Brain microvascular endothelial cell (primary cell): ENCODE results near the gene CCDC157.

Source experiments
- DNase-seq: peaks from one replicate; pipeline ENCODE4 v3.0.0-alpha.2; 2020
- H3K27ac ChIP-seq: fragments of 250-450 bp; sonication (Bioruptor Pico); 2 replicates; pipeline ENCODE4 v1.5.1; 2020; ENCODE audit warnings: mild to moderate bottlenecking, moderate library complexity
- H3K27me3 ChIP-seq: fragments of 250-450 bp; sonication (Bioruptor Pico); replicated peaks from 2 replicates; pipeline ENCODE4 v1.5.1; 2020; ENCODE audit warnings: mild to moderate bottlenecking
- H3K36me3 ChIP-seq: fragments of 250-450 bp; sonication (Bioruptor Pico); replicated peaks from 2 replicates; pipeline ENCODE4 v1.5.1; 2020; ENCODE audit warnings: mild to moderate bottlenecking
- H3K4me3 ChIP-seq: 2 replicates; pipeline ENCODE4 v1.5.1; 2011; ENCODE audit warnings: low read depth, mild to moderate bottlenecking, control low read depth, low read length, moderate library complexity
- CTCF ChIP-seq: IDR thresholded peaks from 2 replicates; pipeline ENCODE4 v1.5.1; 2011; ENCODE audit warnings: low read depth, mild to moderate bottlenecking, moderate library complexity, low read length, control low read depth, inconsistent platforms; ENCODE audit errors: missing control alignments
- in situ Hi-C: cut with HindIII; loops from 2 replicates; pipeline ENCODE4 v1.10.0; 2017; ENCODE audit warnings: low sequenced_read_pairs, low pct_ligation_motif_present

CCDC157 gene

GRCh38 chr22:30354644-30355043 is 2.2 kb upstream of the CCDC157 start:
- H3K27ac ChIP-seq, result no peak overlapping the region
- H3K4me3 ChIP-seq, result no peak overlapping the region
- peaks cover 26% of the 10 kb centered on the region for H3K36me3 ChIP-seq
- no peak for TF ChIP-seq CTCF
- H3K27me3 ChIP-seq, result no peaks in the 10 kb centered on the region
- in situ Hi-C loops, result no loop called here
- DNase-seq, result no peak

GRCh38 chr22:30357236-30357570 is 396 bp downstream of the CCDC157 start:
- in situ Hi-C loops, result no loop called here
- no peak for TF ChIP-seq CTCF
- Histone ChIP-seq H3K27me3 (no peaks in the 10 kb centered on the region), H3K36me3 (peaks cover 7% of the 10 kb centered on the region), H3K27ac (peak overlapping the region; percentile 93), H3K4me3 (peak overlapping the region; percentile 88)
- DNase-seq, result peak; percentile 2

- in situ Hi-C loops, result no loop called here
- DNase-seq, result no peak
- Histone ChIP-seq H3K27me3 (no peaks in the 10 kb centered on the region), H3K36me3 (peaks cover 2% of the 10 kb centered on the region), H3K27ac (no peak overlapping the region), H3K4me3 (peak overlapping the region; percentile 88)
- no peak for TF ChIP-seq CTCF
Measured at GRCh38 chr22:30357650-30358215, 926 bp downstream of the CCDC157 start.

- no peak overlapping the region for H3K4me3 ChIP-seq
- H3K27ac ChIP-seq, result no peak overlapping the region
- in situ Hi-C loops, result no loop called here
- no peak for TF ChIP-seq CTCF
- no peaks in the 10 kb centered on the region for H3K27me3 ChIP-seq
- no peak for DNase-seq
- no peaks in the 10 kb centered on the region for H3K36me3 ChIP-seq
Measured at GRCh38 chr22:30358541-30358940, 1.7 kb downstream of the CCDC157 start.

GRCh38 chr22:30361916-30362650 is 5.3 kb downstream of the CCDC157 start:
- no peak for TF ChIP-seq CTCF
- Histone ChIP-seq H3K4me3 (no peak overlapping the region), H3K36me3 (peaks cover 2% of the 10 kb centered on the region), H3K27ac (no peak overlapping the region), H3K27me3 (no peaks in the 10 kb centered on the region)
- in situ Hi-C loops, result no loop called here
- DNase-seq, result no peak
